SKM-1 treated with dmso at 0.1 percent for 144 hours (cell line): ENCODE measurements around the gene GRK7.
A peak's percentile ranks its signal among the peaks of the same experiment; 100 is the strongest.

Experiments used
- DNase-seq: peaks from one replicate; lab custom pipeline; 2025; ENCODE audit not compliant: unreplicated experiment; lab: John Stamatoyannopoulos, UW

GRK7 gene

GRCh38 chr3:141763088-141763750, at the start of gene GRK7:
Gene GRK7 (plus strand): TSS chr3:141763408. CDS start chr3:141778285, 14,877 bp downstream.
- DNase-seq = no peak

- DNase-seq = no peak
These were observed 48.5 kb upstream of the GRK7 start for GRCh38 chr3:141714671-141715070.

GRCh38 chr3:141722081-141722480, 41.1 kb upstream of the GRK7 start:
- no peak for DNase-seq

GRCh38 chr3:141722648-141723047, 40.6 kb upstream of the GRK7 start:
- no peak for DNase-seq

GRCh38 chr3:141723255-141723654, 40.0 kb upstream of the GRK7 start:
- no peak for DNase-seq

- no peak for DNase-seq
These were observed 39.0 kb upstream of the GRK7 start for GRCh38 chr3:141724186-141724585.

GRCh38 chr3:141725036-141725435, 38.2 kb upstream of the GRK7 start:
- DNase-seq = no peak

- no peak for DNase-seq
These were observed 36.7 kb upstream of the GRK7 start for GRCh38 chr3:141726483-141726882.

- no peak for DNase-seq
These were observed 34.8 kb upstream of the GRK7 start for GRCh38 chr3:141728355-141728892.

- DNase-seq = no peak
These were observed 34.0 kb upstream of the GRK7 start for GRCh38 chr3:141729240-141729639.

- no peak for DNase-seq
These were observed 28.0 kb upstream of the GRK7 start for GRCh38 chr3:141735176-141735575.

GRCh38 chr3:141735770-141736465, 27.3 kb upstream of the GRK7 start:
- DNase-seq = no peak

- DNase-seq = peak; percentile 85
These were observed 26.1 kb upstream of the GRK7 start for GRCh38 chr3:141737093-141737492.

GRCh38 chr3:141737678-141738021, 25.6 kb upstream of the GRK7 start:
- DNase-seq = no peak

GRCh38 chr3:141738022-141738890, 25.0 kb upstream of the GRK7 start, which contains the start of gene RNF7:
Gene RNF7 (plus strand): TSS chr3:141738298. CDS start chr3:141738342, 44 bp downstream.
- peak; percentile 91 for DNase-seq

GRCh38 chr3:141738891-141739363, 24.3 kb upstream of the GRK7 start:
- DNase-seq = peak; percentile 23

- DNase-seq = no peak
These were observed 23.5 kb upstream of the GRK7 start for GRCh38 chr3:141739731-141740130.

GRCh38 chr3:141740349-141740748, 22.9 kb upstream of the GRK7 start:
- DNase-seq = no peak

GRCh38 chr3:141743305-141743704, 19.9 kb upstream of the GRK7 start:
- no peak for DNase-seq

GRCh38 chr3:141746962-141747361, 16.2 kb upstream of the GRK7 start:
- DNase-seq = no peak

GRCh38 chr3:141753399-141753798, 9.8 kb upstream of the GRK7 start:
- no peak for DNase-seq
